ENCODE data around the gene TXNDC11.
"Not testable (repeated sequence)": the region's sequence is repeated elsewhere in the genome, so short reads cannot be mapped to it uniquely, and the experiment has no call there.

TXNDC11 gene, protein sequence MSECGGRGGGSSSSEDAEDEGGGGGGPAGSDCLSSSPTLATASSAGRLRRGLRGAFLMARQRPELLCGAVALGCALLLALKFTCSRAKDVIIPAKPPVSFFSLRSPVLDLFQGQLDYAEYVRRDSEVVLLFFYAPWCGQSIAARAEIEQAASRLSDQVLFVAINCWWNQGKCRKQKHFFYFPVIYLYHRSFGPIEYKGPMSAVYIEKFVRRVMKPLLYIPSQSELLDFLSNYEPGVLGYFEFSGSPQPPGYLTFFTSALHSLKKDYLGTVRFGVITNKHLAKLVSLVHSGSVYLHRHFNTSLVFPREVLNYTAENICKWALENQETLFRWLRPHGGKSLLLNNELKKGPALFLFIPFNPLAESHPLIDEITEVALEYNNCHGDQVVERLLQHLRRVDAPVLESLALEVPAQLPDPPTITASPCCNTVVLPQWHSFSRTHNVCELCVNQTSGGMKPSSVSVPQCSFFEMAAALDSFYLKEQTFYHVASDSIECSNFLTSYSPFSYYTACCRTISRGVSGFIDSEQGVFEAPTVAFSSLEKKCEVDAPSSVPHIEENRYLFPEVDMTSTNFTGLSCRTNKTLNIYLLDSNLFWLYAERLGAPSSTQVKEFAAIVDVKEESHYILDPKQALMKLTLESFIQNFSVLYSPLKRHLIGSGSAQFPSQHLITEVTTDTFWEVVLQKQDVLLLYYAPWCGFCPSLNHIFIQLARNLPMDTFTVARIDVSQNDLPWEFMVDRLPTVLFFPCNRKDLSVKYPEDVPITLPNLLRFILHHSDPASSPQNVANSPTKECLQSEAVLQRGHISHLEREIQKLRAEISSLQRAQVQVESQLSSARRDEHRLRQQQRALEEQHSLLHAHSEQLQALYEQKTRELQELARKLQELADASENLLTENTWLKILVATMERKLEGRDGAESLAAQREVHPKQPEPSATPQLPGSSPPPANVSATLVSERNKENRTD

DNA sequence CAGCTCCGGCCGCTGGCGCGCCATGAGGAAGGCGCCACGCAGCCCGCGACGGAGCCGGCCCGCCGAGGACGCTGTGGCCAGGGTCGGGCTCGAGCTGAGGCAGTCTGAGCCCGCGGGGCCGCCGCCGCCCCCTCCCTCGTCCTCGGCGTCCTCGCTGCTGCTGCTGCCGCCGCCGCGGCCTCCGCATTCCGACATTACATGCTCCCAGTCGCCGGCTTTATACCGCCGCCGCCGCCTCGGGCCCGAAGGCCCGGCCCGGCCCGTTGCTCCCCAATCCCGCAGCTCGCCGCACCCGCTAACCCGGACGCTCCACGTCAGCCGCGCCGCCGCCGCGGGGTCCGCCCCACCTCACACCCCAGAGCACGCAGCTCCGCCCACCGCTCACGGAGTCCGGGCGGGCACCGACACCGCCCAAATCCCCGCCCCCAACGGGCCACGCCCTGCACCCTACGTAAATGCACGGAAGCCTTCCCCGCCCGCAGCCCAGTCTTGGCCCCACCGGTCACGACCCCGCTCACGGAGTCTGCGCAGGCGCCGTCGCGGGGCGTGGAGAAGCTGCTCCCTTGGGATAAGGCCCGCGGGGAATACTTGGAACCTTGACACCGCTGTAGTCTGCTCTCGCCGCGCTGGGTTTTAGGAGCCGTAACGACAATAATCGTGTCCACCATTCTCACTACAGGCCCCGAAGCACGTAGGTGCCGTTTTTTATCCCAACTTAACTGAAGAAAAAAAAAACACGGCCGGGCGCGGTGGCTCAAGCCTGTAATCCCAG is at the start of gene TXNDC11:
TSS of gene TXNDC11 (minus strand) at position 322 of the 772 bp plus-strand sequence. CDS start at position 195, 127 bp downstream.
- peaks cover 42% of the 10 kb centered on the region for H3K4me1 ChIP-seq (ENCODE audit: control insufficient read depth, insufficient read depth, low read length)
- no peaks in the 10 kb centered on the region for H3K27me3 ChIP-seq (ENCODE audit: control insufficient read depth, insufficient read depth, low read length)
- H3K9ac ChIP-seq (ENCODE audit: low read length): peak within 1 kb of the TSS; percentile 93
- H3K4me3 ChIP-seq (ENCODE audit: low read length): peak within 1 kb of the TSS; percentile 81
- H3K9me3 ChIP-seq (ENCODE audit: control insufficient read depth, low read length): no peaks in the 10 kb centered on the region
- no peaks in the 10 kb centered on the region for H3K36me3 ChIP-seq (ENCODE audit: control insufficient read depth, insufficient read depth, low read length)

GRCh38 chr16:11791144-11791828 is 48.6 kb upstream of the TXNDC11 start:
- H3K27me3 ChIP-seq (ENCODE audit: control insufficient read depth, insufficient read depth, low read length): no peaks in the 10 kb centered on the region
- H3K9me3 ChIP-seq (ENCODE audit: control insufficient read depth, low read length): no peaks in the 10 kb centered on the region
- H3K36me3 ChIP-seq (ENCODE audit: control insufficient read depth, insufficient read depth, low read length): no peaks in the 10 kb centered on the region
- no peak overlapping the region for H3K4me3 ChIP-seq (ENCODE audit: low read length)
- H3K4me1 ChIP-seq (ENCODE audit: control insufficient read depth, insufficient read depth, low read length): peaks cover 38% of the 10 kb centered on the region
- no peak overlapping the region for H3K9ac ChIP-seq (ENCODE audit: low read length)

- Histone ChIP-seq H3K4me3 (ENCODE audit: low read length) (no peak overlapping the region), H3K9ac (ENCODE audit: low read length) (no peak overlapping the region), H3K4me1 (ENCODE audit: control insufficient read depth, insufficient read depth, low read length) (peaks cover 29% of the 10 kb centered on the region), H3K36me3 (ENCODE audit: control insufficient read depth, insufficient read depth, low read length) (no peaks in the 10 kb centered on the region), H3K27me3 (ENCODE audit: control insufficient read depth, insufficient read depth, low read length) (no peaks in the 10 kb centered on the region), H3K9me3 (ENCODE audit: control insufficient read depth, low read length) (no peaks in the 10 kb centered on the region)
Observed at GRCh38 chr16:11788914-11789313, 46.3 kb upstream of the TXNDC11 start.

- H3K9me3 ChIP-seq (ENCODE audit: control insufficient read depth, low read length); H3K9ac ChIP-seq (ENCODE audit: low read length); H3K27me3 ChIP-seq (ENCODE audit: control insufficient read depth, insufficient read depth, low read length); H3K36me3 ChIP-seq (ENCODE audit: control insufficient read depth, insufficient read depth, low read length); H3K4me3 ChIP-seq (ENCODE audit: low read length): not testable (repeated sequence)
- peaks cover 19% of the 10 kb centered on the region for H3K4me1 ChIP-seq (ENCODE audit: control insufficient read depth, insufficient read depth, low read length)
Observed at GRCh38 chr16:11784980-11785599, 42.4 kb upstream of the TXNDC11 start.

DNA sequence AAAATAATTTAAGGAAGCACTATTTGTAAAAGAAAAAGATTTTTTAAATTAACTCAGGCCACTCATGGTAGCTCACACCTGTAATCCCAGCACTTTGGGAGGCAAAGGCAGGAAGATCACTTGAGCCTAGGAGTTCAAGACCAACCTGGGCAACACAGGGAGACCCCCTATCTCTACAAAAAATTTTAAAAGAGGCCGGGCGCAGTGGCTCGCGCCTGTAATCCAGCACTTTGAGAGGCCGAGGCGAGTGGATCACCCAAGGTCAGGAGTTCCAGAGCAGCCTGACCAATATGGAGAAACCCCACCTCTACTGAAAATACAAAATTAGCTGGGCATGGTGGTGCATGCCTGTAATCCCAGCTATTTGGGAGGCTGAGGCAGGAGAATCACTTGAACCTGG is 41.7 kb upstream of the TXNDC11 start:
- peaks cover 19% of the 10 kb centered on the region for H3K4me1 ChIP-seq (ENCODE audit: control insufficient read depth, insufficient read depth, low read length)
- H3K9ac ChIP-seq (ENCODE audit: low read length); H3K4me3 ChIP-seq (ENCODE audit: low read length); H3K27me3 ChIP-seq (ENCODE audit: control insufficient read depth, insufficient read depth, low read length); H3K36me3 ChIP-seq (ENCODE audit: control insufficient read depth, insufficient read depth, low read length); H3K9me3 ChIP-seq (ENCODE audit: control insufficient read depth, low read length): not testable (repeated sequence)

- H3K4me3 ChIP-seq (ENCODE audit: low read length): no peak overlapping the region
- no peaks in the 10 kb centered on the region for H3K27me3 ChIP-seq (ENCODE audit: control insufficient read depth, insufficient read depth, low read length)
- H3K9me3 ChIP-seq (ENCODE audit: control insufficient read depth, low read length): no peaks in the 10 kb centered on the region
- H3K4me1 ChIP-seq (ENCODE audit: control insufficient read depth, insufficient read depth, low read length): peaks cover 19% of the 10 kb centered on the region
- peak overlapping the region; percentile 8 for H3K9ac ChIP-seq (ENCODE audit: low read length)
- no peaks in the 10 kb centered on the region for H3K36me3 ChIP-seq (ENCODE audit: control insufficient read depth, insufficient read depth, low read length)
Observed at GRCh38 chr16:11784038-11784369, 41.3 kb upstream of the TXNDC11 start.

DNA sequence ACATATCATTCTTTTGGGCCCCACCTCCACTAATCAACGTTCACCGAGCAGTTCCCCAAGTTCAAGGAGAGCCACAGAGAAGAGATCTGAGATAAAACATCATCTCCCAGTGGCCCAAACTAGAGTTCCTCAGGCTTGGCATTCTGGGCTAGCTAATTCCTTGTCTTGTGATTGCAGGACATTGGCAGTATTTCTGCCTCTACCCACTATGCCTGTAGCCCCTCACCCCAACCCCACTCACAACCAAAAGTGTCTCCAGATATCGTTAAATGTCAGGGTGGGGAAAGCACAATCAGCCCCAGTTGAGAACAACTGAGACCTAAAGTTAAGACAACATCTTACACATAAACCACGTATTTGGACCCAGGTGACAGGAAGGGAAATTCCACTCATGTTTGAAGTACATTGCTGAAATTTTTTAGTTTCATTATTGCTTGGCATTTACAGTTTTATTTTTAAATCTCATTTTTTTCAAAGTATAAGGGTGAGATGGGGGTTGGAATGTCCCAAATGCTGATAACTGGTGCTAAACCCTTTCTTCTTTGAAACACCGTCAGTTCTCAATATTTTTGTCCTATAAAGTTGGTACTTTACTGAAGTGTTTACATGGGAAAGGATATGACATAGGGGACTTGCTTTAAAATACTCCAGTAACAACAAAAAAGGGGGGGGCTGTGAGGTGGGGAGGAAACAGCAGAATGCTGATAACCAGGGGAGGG is 40.8 kb upstream of the TXNDC11 start:
- Histone ChIP-seq H3K27me3 (ENCODE audit: control insufficient read depth, insufficient read depth, low read length) (no peaks in the 10 kb centered on the region), H3K4me1 (ENCODE audit: control insufficient read depth, insufficient read depth, low read length) (peaks cover 19% of the 10 kb centered on the region), H3K9me3 (ENCODE audit: control insufficient read depth, low read length) (no peaks in the 10 kb centered on the region), H3K4me3 (ENCODE audit: low read length) (no peak overlapping the region), H3K36me3 (ENCODE audit: control insufficient read depth, insufficient read depth, low read length) (no peaks in the 10 kb centered on the region), H3K9ac (ENCODE audit: low read length) (peak overlapping the region; percentile 46)

- Histone ChIP-seq H3K9me3 (ENCODE audit: control insufficient read depth, low read length) (no peaks in the 10 kb centered on the region), H3K36me3 (ENCODE audit: control insufficient read depth, insufficient read depth, low read length) (no peaks in the 10 kb centered on the region), H3K4me1 (ENCODE audit: control insufficient read depth, insufficient read depth, low read length) (peaks cover 19% of the 10 kb centered on the region), H3K9ac (ENCODE audit: low read length) (no peak overlapping the region), H3K27me3 (ENCODE audit: control insufficient read depth, insufficient read depth, low read length) (no peaks in the 10 kb centered on the region), H3K4me3 (ENCODE audit: low read length) (no peak overlapping the region)
Observed at GRCh38 chr16:11781773-11782172, 39.1 kb upstream of the TXNDC11 start.

GRCh38 chr16:11780991-11781680 is 38.5 kb upstream of the TXNDC11 start:
- Histone ChIP-seq H3K36me3 (ENCODE audit: control insufficient read depth, insufficient read depth, low read length) (no peaks in the 10 kb centered on the region), H3K4me3 (ENCODE audit: low read length) (no peak overlapping the region), H3K27me3 (ENCODE audit: control insufficient read depth, insufficient read depth, low read length) (no peaks in the 10 kb centered on the region), H3K9me3 (ENCODE audit: control insufficient read depth, low read length) (no peaks in the 10 kb centered on the region), H3K4me1 (ENCODE audit: control insufficient read depth, insufficient read depth, low read length) (peaks cover 19% of the 10 kb centered on the region), H3K9ac (ENCODE audit: low read length) (no peak overlapping the region)

DNA sequence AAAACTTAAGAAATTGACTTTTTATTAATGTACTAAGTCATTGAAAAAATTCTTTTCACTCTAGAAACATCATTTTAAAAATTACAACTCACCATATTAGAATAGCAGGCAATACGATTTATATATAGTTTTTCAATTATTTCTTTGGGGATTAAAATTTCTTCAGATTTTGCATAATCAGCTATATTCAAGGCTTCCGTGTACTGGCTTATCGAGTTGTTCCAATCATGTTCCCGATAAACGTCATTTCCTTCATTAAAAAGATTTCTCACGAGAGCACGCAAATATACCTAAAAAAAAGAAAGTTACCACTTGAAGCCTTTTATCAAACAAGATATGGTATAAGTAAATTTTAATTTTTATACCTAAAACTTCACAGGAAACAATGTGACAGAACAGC is 36.4 kb upstream of the TXNDC11 start:
- H3K4me3 ChIP-seq (ENCODE audit: low read length): no peak overlapping the region
- H3K9me3 ChIP-seq (ENCODE audit: control insufficient read depth, low read length): no peaks in the 10 kb centered on the region
- H3K27me3 ChIP-seq (ENCODE audit: control insufficient read depth, insufficient read depth, low read length): no peaks in the 10 kb centered on the region
- H3K9ac ChIP-seq (ENCODE audit: low read length): no peak overlapping the region
- H3K36me3 ChIP-seq (ENCODE audit: control insufficient read depth, insufficient read depth, low read length): no peaks in the 10 kb centered on the region
- peaks cover 19% of the 10 kb centered on the region for H3K4me1 ChIP-seq (ENCODE audit: control insufficient read depth, insufficient read depth, low read length)
